Endodermal cell (in vitro differentiated cells): ENCODE measurements around the gene POMT2. TPM values are rescaled to one million over a fixed set of nuclear protein-coding genes. Genes with fewer than 3 reads are reported as not detected.
A peak's percentile ranks its signal among the peaks of the same experiment; 100 is the strongest.

Experiments used
- DNase-seq: peaks from one replicate; pipeline ENCODE4 v3.0.0-alpha.2; 2017
- H3K27ac ChIP-seq: 2 replicates; pipeline ENCODE4 v1.5.1; 2013; ENCODE audit warnings: mild to moderate bottlenecking, low read depth, low read length, moderate library complexity
- H3K27me3 ChIP-seq: 2 replicates; pipeline ENCODE4 v1.6.1; 2013; ENCODE audit warnings: mild to moderate bottlenecking, low read length, moderate library complexity; ENCODE audit not compliant: insufficient read depth, control insufficient read depth, poor library complexity, severe bottlenecking
- H3K36me3 ChIP-seq: 2 replicates; pipeline ENCODE4 v1.7.0; 2013; ENCODE audit warnings: mild to moderate bottlenecking, low read length, moderate library complexity; ENCODE audit not compliant: control insufficient read depth, insufficient read depth
- H3K4me1 ChIP-seq: one replicate; pipeline ENCODE4 v1.7.0; 2013; ENCODE audit warnings: low read length; ENCODE audit not compliant: control insufficient read depth, insufficient read depth
- H3K4me3 ChIP-seq: 2 replicates; pipeline ENCODE4 v1.5.1; 2013; ENCODE audit warnings: mild to moderate bottlenecking, low read length, moderate library complexity
- H3K9ac ChIP-seq: 2 replicates; pipeline ENCODE4 v1.6.1; 2013; ENCODE audit warnings: mild to moderate bottlenecking, low read length, moderate library complexity; ENCODE audit not compliant: poor library complexity, severe bottlenecking; ENCODE audit errors: extremely low read depth
- H3K9me3 ChIP-seq: 2 replicates; pipeline ENCODE4 v1.6.1; 2013; ENCODE audit warnings: mild to moderate bottlenecking, low read length, moderate library complexity; ENCODE audit not compliant: control insufficient read depth
- H3K27ac Mint-ChIP-seq: 2 replicates; pipeline ENCODE4 v1.8.0; 2020; ENCODE audit warnings: mixed read lengths
- H3K27me3 Mint-ChIP-seq: 2 replicates; pipeline ENCODE4 v1.8.0; 2021; ENCODE audit warnings: mild to moderate bottlenecking, mixed read lengths; ENCODE audit not compliant: insufficient read depth
- H3K36me3 Mint-ChIP-seq: 2 replicates; pipeline ENCODE4 v1.8.0; 2020; ENCODE audit warnings: low read depth, mixed read lengths
- H3K4me1 Mint-ChIP-seq: 2 replicates; pipeline ENCODE4 v1.8.0; 2020; ENCODE audit warnings: mixed read lengths
- H3K4me3 Mint-ChIP-seq: 2 replicates; pipeline ENCODE4 v1.8.0; 2020; ENCODE audit warnings: mild to moderate bottlenecking, moderate library complexity, mixed read lengths
- H3K9me3 Mint-ChIP-seq: 2 replicates; pipeline ENCODE4 v1.8.0; 2020; ENCODE audit warnings: mild to moderate bottlenecking, mixed read lengths
- WGBS, 2 experiments: methylation state at CpG; one replicate each; pipeline versions ENCODE4 v1.1.5 to v1.1.7; 2013; ENCODE audit warnings: missing lambda C conversion rate in 2 of 2, mixed read lengths in 1 of 2; ENCODE audit not compliant: insufficient coverage in 1 of 2, insufficient read length in 1 of 2; 5-methylcytosine and 5-hydroxymethylcytosine counted together
- long read RNA-seq, 4 experiments: library from polyadenylated mRNA in 2 of 4; library from RNA in 1 of 4; library from capped mRNA in 1 of 4; stranded (forward) in 3 of 4; unstranded in 1 of 4; transcript quantifications; one replicate each; pipeline ENCODE4 v2.0.0, GENCODE V29; 2020 to 2021; ENCODE audit warnings: inconsistent platforms in 1 of 4
- polyA plus RNA-seq, 2 experiments: library from polyadenylated mRNA; stranded (reverse); fragments of 50-300 nt; gene quantifications; one replicate each; pipeline ENCODE4 v1.2.3, GENCODE V29; 2013
- total RNA-seq, 2 donors: library from RNA; stranded (reverse); fragmentation: NEBNext Ultra II Directional in 1 of 2; extraction: Animal tissue kit (Norgen Biotek cat#: 25700) in 1 of 2; gene quantifications; 2 replicates in 1 of 2; 3 replicates in 1 of 2; pipeline ENCODE4 v1.2.1, GENCODE V29; 2021
- TF ChIP-seq, protein P1 (sequence below): fragments of 200-600 bp; sonication (generic); conservative IDR thresholded peaks from 2 replicates; pipeline ENCODE4 v1.5.0; 2021; ENCODE audit warnings: antibody characterized with exemption, mild to moderate bottlenecking

The POMT2 gene, protein sequence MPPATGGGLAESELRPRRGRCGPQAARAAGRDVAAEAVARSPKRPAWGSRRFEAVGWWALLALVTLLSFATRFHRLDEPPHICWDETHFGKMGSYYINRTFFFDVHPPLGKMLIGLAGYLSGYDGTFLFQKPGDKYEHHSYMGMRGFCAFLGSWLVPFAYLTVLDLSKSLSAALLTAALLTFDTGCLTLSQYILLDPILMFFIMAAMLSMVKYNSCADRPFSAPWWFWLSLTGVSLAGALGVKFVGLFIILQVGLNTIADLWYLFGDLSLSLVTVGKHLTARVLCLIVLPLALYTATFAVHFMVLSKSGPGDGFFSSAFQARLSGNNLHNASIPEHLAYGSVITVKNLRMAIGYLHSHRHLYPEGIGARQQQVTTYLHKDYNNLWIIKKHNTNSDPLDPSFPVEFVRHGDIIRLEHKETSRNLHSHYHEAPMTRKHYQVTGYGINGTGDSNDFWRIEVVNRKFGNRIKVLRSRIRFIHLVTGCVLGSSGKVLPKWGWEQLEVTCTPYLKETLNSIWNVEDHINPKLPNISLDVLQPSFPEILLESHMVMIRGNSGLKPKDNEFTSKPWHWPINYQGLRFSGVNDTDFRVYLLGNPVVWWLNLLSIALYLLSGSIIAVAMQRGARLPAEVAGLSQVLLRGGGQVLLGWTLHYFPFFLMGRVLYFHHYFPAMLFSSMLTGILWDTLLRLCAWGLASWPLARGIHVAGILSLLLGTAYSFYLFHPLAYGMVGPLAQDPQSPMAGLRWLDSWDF
- total RNA-seq: 10 to 100 TPM; 58.5 to 70.6 TPM
- 32.3 TPM for polyA plus RNA-seq (2013, experiment 1 of 2)
- 29.6 TPM for polyA plus RNA-seq (2013, experiment 2 of 2)
- long read RNA-seq, experiment 1, partial matches to known transcripts: 3 of 5 reads
- long read RNA-seq, experiment 1, other reads (novel, unspliced or antisense): 2 of 5 reads
- long read RNA-seq, experiment 2, full-length matches to known transcripts: 22 of 59 reads
- long read RNA-seq, experiment 2, partial matches to known transcripts: 7 of 59 reads
- long read RNA-seq, experiment 2, other reads (novel, unspliced or antisense): 30 of 59 reads
- long read RNA-seq, experiment 3, full-length matches to known transcripts: 11 of 31 reads
- long read RNA-seq, experiment 3, partial matches to known transcripts: 9 of 31 reads
- long read RNA-seq, experiment 3, other reads (novel, unspliced or antisense): 11 of 31 reads
- long read RNA-seq, experiment 4, partial matches to known transcripts: 1 of 3 reads
- long read RNA-seq, experiment 4, other reads (novel, unspliced or antisense): 2 of 3 reads

DNA sequence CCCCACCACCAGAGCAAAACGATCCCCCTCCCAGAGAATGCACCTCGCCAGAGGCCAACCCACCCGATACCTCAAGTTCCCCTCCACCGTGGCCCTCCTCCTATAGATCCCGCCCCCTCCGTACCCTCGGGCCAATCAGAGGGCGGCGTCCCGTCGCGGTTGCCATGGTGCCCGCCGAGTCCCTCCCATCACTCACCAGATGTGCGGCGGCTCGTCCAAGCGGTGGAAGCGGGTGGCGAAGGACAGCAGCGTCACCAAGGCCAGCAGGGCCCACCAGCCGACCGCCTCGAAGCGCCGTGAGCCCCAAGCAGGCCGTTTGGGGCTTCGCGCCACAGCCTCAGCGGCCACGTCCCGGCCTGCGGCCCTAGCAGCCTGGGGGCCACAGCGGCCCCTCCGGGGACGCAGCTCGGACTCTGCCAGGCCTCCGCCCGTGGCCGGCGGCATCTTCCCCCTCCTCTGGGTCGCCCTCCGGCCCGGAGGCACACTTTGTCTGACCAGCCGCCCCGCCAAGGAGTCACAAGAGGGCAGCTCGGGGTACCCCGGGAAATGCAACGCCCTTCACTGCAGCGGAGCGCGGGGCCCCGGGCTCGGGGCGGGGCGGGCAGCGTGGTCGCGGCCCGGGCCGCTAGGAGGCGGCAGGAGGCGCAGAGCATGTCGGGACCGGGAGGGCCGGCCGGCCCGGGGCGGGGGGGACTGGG, at the start of gene POMT2:
Gene POMT2 (minus strand): TSS at position 646 of the 698 bp plus-strand sequence. CDS start 202 bp downstream, at position 444.
- peaks cover 37% of the 10 kb centered on the region for H3K4me1 Mint-ChIP-seq
- Histone ChIP-seq H3K4me1 (peaks cover 7% of the 10 kb centered on the region), H3K4me3 (peak within 1 kb of the TSS; percentile 82), H3K9ac (peak within 1 kb of the TSS; percentile 96), H3K9me3 (no peaks in the 10 kb centered on the region), H3K27me3 (no peaks in the 10 kb centered on the region), H3K27ac (peak within 1 kb of the TSS; percentile 97), H3K36me3 (no peaks in the 10 kb centered on the region)
- TF ChIP-seq, protein P1, sequence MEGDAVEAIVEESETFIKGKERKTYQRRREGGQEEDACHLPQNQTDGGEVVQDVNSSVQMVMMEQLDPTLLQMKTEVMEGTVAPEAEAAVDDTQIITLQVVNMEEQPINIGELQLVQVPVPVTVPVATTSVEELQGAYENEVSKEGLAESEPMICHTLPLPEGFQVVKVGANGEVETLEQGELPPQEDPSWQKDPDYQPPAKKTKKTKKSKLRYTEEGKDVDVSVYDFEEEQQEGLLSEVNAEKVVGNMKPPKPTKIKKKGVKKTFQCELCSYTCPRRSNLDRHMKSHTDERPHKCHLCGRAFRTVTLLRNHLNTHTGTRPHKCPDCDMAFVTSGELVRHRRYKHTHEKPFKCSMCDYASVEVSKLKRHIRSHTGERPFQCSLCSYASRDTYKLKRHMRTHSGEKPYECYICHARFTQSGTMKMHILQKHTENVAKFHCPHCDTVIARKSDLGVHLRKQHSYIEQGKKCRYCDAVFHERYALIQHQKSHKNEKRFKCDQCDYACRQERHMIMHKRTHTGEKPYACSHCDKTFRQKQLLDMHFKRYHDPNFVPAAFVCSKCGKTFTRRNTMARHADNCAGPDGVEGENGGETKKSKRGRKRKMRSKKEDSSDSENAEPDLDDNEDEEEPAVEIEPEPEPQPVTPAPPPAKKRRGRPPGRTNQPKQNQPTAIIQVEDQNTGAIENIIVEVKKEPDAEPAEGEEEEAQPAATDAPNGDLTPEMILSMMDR: peak; percentile 74
- peaks cover 3% of the 10 kb centered on the region for H3K36me3 Mint-ChIP-seq
- no peaks in the 10 kb centered on the region for H3K27me3 Mint-ChIP-seq
- peak; percentile 99 for DNase-seq
- 0% methylated on average over 20 to 69 of the region's 69 CpGs for WGBS, 2 experiments
- no peaks in the 10 kb centered on the region for H3K9me3 Mint-ChIP-seq
- peak within 1 kb of the TSS; percentile 100 for H3K27ac Mint-ChIP-seq
- peak within 1 kb of the TSS; percentile 94 for H3K4me3 Mint-ChIP-seq

DNA sequence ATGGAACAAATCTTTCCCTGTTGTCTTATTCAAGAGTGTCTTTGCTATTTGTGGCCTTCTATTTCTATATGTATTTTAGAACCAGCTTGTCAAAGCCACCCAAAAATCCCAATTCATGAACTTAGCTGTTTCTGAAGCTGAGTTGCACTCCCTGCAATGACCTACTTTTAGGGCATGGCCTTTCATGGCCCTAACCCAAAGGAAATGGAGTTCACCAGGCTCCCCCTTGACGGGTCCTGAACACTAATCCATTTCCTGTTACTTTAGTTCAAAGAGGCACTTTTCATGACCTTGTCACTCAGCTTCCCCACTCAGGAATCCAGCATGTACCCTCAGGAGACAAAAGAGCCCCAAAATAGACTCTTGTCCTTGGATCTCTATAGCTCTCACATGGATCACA, 48.6 kb upstream of the POMT2 start:
- Histone ChIP-seq H3K4me3 (no peak overlapping the region), H3K9me3 (no peaks in the 10 kb centered on the region), H3K36me3 (no peaks in the 10 kb centered on the region), H3K27me3 (no peaks in the 10 kb centered on the region), H3K27ac (no peak overlapping the region), H3K9ac (no peak overlapping the region), H3K4me1 (peaks cover 9% of the 10 kb centered on the region)
- Mint-ChIP-seq H3K27ac (no peak overlapping the region), H3K4me3 (no peak overlapping the region), H3K9me3 (no peaks in the 10 kb centered on the region), H3K36me3 (no peaks in the 10 kb centered on the region), H3K4me1 (peaks cover 20% of the 10 kb centered on the region), H3K27me3 (no peaks in the 10 kb centered on the region)
- TF ChIP-seq, protein P1: no peak
- WGBS, 2 experiments: 79 to 86% methylated on average over 1 of the region's 1 CpG
- DNase-seq: no peak
